BJ (cell line): ENCODE results near the gene MAMSTR. TPM values are rescaled to one million over a fixed set of nuclear protein-coding genes. Genes with fewer than 3 reads are reported as not detected.

Experiments
- CTCF ChIA-PET: fragments of 350-600 bp; formaldehyde crosslinking; extraction: SDS; loops from one replicate; lab custom pipeline; 2021; ENCODE audit warnings: antibody characterized with exemption, inconsistent platforms; lab: Yijun Ruan, JAX
- POLR2A ChIA-PET: fragments of 300-600 bp; sonication (Branson Sonifier 250); formaldehyde crosslinking; extraction: SDS; loops from one replicate; lab custom pipeline; 2021; ENCODE audit warnings: antibody characterized with exemption; lab: Charles Lee
- DNase-seq: peaks from one replicate; pipeline ENCODE4 v3.0.0-alpha.2; 2011; ENCODE audit warnings: low read depth
- H3K27me3 ChIP-seq: 2 replicates; pipeline ENCODE4 v1.6.0; 2011; ENCODE audit warnings: low read length; ENCODE audit not compliant: control insufficient read depth, insufficient read depth
- H3K36me3 ChIP-seq: 2 replicates; pipeline ENCODE4 v1.5.1; 2011; ENCODE audit warnings: low read length; ENCODE audit not compliant: control insufficient read depth, insufficient read depth
- H3K4me3 ChIP-seq: 2 replicates; pipeline ENCODE4 v1.5.1; 2011; ENCODE audit warnings: low read depth, mild to moderate bottlenecking, control low read depth, low read length
- polyA plus RNA-seq: library from polyadenylated mRNA; depleted of rRNA; stranded (reverse); fragments of >200 nt; gene quantifications from 2 replicates; pipeline ENCODE4 v1.2.3, GENCODE V29; 2011
- TF ChIP-seq, protein P1 (sequence below): IDR thresholded peaks from 2 replicates; pipeline ENCODE4 v1.5.1; 2011; ENCODE audit warnings: low read depth, mild to moderate bottlenecking, control low read depth, inconsistent platforms, low read length, moderate library complexity; ENCODE audit not compliant: insufficient read depth

Gene MAMSTR
- polyA plus RNA-seq, 1 experiment, result 1.5 TPM

DNA sequence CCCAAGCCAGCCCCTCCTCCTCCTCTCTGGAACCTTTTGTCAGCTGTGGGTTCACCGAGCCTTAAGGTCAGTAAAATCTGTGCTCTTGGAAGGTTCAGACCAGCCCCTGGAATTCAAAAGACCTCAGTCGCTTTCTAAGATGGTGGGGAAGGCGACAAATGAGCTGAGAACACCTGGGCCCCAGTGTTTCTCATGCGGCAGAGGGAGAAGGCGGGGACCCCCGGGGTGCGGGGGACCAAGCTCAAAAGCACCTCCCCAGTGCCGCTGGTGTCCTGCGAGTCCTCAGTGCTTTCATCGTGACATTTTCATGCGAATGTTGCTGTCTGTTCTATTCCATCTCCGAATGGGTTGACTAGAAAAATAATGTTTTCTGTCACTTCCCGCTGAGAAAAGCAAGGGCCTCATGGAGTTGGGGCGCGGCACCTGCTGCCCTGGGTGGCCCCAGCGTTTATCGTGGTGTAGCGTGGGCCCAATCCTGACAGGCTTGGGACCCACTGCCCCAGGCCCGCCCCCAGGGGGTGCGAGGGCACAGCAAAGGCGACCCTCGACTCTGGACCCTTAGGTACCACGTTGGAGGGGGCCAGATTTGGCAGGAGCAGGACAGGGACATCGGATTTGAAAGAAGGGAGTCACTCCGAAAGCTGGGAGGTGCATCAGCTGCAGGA, 46.0 kb downstream of the MAMSTR start:
- TF ChIP-seq, protein P1, sequence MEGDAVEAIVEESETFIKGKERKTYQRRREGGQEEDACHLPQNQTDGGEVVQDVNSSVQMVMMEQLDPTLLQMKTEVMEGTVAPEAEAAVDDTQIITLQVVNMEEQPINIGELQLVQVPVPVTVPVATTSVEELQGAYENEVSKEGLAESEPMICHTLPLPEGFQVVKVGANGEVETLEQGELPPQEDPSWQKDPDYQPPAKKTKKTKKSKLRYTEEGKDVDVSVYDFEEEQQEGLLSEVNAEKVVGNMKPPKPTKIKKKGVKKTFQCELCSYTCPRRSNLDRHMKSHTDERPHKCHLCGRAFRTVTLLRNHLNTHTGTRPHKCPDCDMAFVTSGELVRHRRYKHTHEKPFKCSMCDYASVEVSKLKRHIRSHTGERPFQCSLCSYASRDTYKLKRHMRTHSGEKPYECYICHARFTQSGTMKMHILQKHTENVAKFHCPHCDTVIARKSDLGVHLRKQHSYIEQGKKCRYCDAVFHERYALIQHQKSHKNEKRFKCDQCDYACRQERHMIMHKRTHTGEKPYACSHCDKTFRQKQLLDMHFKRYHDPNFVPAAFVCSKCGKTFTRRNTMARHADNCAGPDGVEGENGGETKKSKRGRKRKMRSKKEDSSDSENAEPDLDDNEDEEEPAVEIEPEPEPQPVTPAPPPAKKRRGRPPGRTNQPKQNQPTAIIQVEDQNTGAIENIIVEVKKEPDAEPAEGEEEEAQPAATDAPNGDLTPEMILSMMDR, result no peak
- ChIA-PET CTCF (interaction anchor here (0.9 to 2.8 kb wide), 12 partner anchors 9 to 183 kb away, joined by 3 to 22 read pairs (median 4); no protein-coding TSS in a partner anchor), POLR2A (no interaction called here)
- no peak overlapping the region for H3K4me3 ChIP-seq
- no peaks in the 10 kb centered on the region; the same call in 1 of the 2 replicates for H3K27me3 ChIP-seq
- DNase-seq, result no peak
- no peaks in the 10 kb centered on the region for H3K36me3 ChIP-seq

GRCh38 chr19:48672994-48673393, 46.5 kb downstream of the MAMSTR start, which contains the start of gene NTN5:
Gene NTN5, minus strand, starts transcription at chr19:48673017. Its CDS starts 2,031 bp downstream, at chr19:48670986.
- ChIA-PET POLR2A (no interaction called here), CTCF (interaction anchor here (1.4 kb wide), 1 partner anchor 9 kb away, joined by 4 read pairs; no protein-coding TSS in a partner anchor)
- TF ChIP-seq, protein P1, result no peak
- Histone ChIP-seq H3K27me3 (no peaks in the 10 kb centered on the region; the same call in 1 of the 2 replicates), H3K4me3 (no peak within 1 kb of the TSS), H3K36me3 (no peaks in the 10 kb centered on the region)
- DNase-seq, result no peak

DNA sequence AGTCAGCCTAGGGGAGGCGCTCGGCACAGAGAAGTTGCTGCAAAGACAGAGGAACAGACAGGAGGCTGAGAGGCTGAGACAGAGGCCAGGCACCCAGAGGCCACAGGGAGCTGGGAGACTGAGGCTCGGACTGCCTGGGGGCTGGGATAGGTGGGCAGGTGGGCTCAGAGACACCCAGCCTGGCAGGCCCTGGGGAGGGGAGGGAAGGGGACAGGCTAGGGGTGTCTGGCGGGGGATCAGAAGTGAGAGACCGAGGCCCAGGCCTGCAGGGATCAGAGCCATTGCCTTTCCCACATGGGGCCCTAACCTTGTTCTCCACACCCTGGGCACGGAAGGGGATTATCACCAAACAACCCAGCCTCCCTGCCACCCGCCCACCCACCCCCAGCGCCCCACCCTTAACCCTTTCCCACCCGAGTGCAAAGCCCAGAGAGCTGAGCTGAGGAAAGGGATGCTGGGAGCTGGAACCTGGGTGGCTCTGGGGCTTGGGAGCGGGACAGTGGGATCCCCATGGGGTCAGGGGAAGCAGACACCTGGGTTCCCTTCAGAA, 48.0 kb downstream of the MAMSTR start:
- no peak for DNase-seq
- TF ChIP-seq, protein P1, result no peak
- Histone ChIP-seq H3K27me3 (peaks cover 1% of the 10 kb centered on the region; the same call in 1 of the 2 replicates), H3K4me3 (no peak overlapping the region), H3K36me3 (no peaks in the 10 kb centered on the region)
- ChIA-PET CTCF (no interaction called here), POLR2A (no interaction called here)

DNA sequence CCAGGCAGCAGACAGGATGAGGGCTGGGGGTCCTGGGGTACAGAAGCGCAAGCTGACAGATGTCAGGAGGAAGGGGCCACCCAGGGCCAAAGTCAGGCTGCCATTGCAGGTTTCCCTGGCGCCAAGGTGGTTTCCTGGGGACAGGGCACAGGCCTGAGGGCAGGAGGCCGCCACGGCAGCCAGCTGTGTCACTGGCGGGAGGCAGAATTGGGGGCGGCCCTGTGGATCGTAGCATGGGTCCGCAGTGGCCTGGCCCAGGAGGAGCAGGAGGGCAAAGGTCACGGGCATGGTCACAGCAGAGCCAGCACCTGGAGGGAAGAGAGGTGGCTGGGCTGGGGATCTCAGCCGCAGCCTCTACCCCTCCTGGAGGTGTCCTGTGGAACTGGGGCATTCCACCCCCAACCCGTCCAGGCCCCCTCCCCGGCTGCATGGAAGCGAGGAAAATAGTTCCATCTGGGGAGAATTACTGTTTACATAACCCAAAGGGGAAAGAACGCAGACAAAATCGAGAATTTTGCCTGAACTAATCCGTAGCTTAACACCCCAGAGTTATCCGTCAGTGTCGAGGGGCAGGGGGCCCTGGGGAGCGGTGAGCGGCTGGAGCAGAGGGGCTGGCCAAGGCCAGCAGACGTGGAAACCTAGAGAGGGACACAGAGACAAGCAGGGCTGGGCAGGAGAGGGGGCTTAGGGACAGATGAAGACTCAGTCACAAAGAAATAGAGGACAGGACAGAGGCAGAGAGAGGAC, 48.7 kb downstream of the MAMSTR start:
- H3K4me3 ChIP-seq, result no peak overlapping the region
- DNase-seq, result no peak
- TF ChIP-seq, protein P1, result no peak
- H3K27me3 ChIP-seq, result peaks cover 1% of the 10 kb centered on the region; the same call in 1 of the 2 replicates
- ChIA-PET POLR2A (no interaction called here), CTCF (interaction anchor here (0.9 kb wide), 1 partner anchor 117 kb away, joined by 3 read pairs; no protein-coding TSS in a partner anchor)
- H3K36me3 ChIP-seq, result no peaks in the 10 kb centered on the region
